ENCODE results near the gene PSTPIP2.

The PSTPIP2 gene

GRCh38 chr18:46040747-46041104 is 31.3 kb downstream of the PSTPIP2 start:
- intact Hi-C loops (cut with DNase I), result no loop called here
- no peak for DNase-seq

- no peak for DNase-seq
- intact Hi-C loops (cut with DNase I), result no loop called here
Measured at GRCh38 chr18:46040033-46040746, 31.9 kb downstream of the PSTPIP2 start.

GRCh38 chr18:46037512-46038305 is 34.4 kb downstream of the PSTPIP2 start:
- no peak for DNase-seq

DNA sequence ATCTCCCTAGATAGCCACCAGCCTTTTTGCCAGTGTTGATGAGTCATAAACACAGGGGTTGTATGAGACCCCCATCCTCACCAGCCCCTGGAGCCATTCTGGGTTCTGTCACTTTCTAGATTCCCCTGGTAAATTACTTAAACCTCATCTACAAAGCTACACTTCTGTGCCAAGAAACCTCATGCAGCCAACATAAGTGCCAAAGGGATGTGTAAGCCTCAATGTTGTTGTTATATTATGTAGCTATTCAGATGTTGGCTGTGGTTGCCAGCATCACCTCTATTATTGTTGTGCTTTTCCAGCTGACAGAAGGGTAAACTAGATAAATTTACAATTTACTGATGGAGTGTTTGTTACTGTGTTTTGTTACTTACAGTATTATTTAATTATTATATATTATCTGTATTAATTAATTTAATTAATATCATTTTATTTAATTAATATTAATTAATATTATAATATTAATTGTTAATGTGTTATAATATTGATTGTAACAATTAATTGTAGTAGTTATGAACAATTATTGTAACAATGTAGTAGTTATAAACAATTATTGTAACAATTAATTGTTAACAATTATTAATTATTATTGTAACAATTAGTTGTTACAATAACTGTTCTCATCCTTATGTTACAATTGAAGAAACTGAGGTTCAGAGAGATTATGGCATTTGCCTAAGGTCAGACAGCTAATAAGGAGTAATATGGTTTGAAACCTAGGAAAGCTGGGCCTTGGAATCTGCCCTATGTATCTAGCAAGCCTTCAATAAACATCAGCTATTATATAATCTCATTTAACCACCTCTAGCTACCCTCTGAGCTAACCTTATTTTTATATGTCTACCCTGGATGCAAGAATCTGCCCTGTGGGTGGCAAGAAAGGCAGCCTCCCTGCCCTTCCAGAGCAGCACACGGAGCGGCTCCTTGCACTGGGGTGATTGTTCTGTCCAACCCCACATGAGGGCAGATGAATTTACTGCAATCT is 36.1 kb downstream of the PSTPIP2 start:
- intact Hi-C loops (cut with DNase I), result no loop called here
- no peak for DNase-seq

More at GRCh38 chr18:46037512-46038305, 34.4 kb downstream of the PSTPIP2 start:
- intact Hi-C loops (cut with DNase I), result no loop called here

- intact Hi-C loops (cut with DNase I), result no loop called here
- DNase-seq, result no peak
Measured at GRCh38 chr18:46034230-46034629, 37.8 kb downstream of the PSTPIP2 start.

DNA sequence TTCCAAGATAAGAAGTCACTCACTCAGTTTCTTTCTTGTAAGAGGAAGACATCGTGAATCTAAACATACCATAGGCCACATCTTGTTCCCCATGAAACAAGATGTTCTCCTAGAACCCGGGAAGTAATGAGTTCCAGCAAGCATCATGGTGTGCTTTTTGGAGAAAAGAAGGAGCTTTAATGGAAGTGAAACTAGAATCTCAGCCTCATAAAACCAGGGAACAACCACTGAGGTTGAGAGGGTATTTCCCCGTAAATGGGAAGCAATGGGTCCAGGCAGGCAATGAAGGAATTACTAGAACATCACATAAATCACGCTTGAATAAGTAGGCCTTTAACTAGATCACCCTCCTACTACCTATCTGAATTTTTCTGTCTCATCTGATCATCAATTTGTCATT is 40.3 kb downstream of the PSTPIP2 start:
- DNase-seq, result no peak
- intact Hi-C loops (cut with DNase I), result no loop called here

DNA sequence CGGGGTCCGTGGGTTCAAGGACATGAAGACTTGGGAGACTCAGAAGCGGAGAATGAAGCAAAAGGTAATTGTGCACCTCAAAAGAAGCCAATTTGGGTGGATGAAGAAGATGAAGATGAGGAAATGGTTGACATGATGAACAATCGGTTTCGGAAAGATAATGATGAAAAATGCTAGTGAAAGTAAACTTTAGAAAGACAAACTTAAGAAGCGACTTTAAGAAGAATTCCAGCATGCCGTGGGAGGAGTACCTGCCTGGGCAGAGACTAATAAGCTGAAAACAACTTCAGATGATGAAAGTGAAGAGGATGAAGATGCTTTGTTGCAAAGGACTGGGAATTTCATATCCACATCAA is 43.5 kb downstream of the PSTPIP2 start:
- intact Hi-C loops (cut with DNase I), result loop anchor here (5.0 kb wide), 2 partner anchors 44 to 1149 kb away; partner anchors contain the start of genes IER3IP1 and PSTPIP2
- DNase-seq, result no peak

GRCh38 chr18:46019936-46020335 is 52.1 kb downstream of the PSTPIP2 start:
- intact Hi-C loops (cut with DNase I), result no loop called here
- DNase-seq, result no peak

DNA sequence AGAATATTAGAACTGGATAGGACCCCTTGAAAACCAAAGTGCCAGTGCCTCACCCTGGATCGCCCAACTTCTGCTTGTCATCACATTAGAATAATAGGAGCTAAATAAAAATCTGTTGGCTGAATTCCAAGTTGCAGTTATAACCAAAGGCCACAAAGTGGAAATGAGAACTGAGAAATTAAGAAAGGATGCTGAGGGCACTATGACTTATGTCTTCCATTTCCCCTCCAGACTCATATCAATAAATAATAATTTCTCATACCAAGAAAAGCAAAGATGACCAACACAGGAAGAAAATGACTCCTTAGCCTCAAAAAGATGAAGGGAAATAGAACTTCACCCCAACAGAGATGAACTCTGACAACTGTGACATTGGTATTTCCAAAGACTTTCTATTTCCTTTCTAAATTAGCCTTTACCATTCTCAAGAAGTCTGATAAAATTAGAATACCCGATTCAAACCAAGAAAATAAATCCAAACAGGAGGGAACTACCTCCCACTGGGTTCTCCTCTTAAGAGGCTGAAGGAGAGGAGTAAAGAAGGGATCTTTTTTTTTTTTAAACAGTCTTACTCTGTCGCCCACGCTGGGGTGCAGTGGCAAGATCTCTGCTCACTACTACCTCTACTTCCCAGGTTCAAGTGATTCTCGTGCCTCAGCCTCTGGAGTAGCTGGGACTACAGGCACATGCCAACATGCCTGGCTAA is 58.4 kb downstream of the PSTPIP2 start:
- intact Hi-C loops (cut with DNase I), result no loop called here
- no peak for DNase-seq

GRCh38 chr18:46010676-46011075 is 61.4 kb downstream of the PSTPIP2 start:
- intact Hi-C loops (cut with DNase I), result no loop called here
- DNase-seq, result no peak

DNA sequence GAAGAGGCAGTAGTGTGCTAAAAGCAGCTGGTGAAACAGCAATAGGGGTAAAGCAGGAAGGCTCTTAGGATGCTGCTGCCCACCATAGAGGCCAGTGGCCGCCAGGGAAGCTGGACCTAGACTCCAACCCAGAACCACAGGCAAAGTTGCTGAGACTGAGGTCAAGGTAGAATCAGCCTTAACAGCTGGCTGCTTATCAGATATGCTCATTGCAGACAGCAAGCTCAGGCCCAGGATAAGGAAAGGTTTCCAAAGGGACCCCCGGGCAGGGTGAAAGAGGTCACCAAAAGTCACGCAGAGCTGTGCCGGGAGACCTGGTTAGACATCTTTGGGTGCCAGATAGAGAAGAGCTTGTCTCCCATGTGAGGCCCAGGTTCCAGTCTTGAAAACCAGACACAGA is 62.0 kb downstream of the PSTPIP2 start:
- intact Hi-C loops (cut with DNase I), result no loop called here
- DNase-seq, result no peak

GRCh38 chr18:46009125-46009840 is 62.8 kb downstream of the PSTPIP2 start:
- no peak for DNase-seq
- intact Hi-C loops (cut with DNase I), result no loop called here

DNA sequence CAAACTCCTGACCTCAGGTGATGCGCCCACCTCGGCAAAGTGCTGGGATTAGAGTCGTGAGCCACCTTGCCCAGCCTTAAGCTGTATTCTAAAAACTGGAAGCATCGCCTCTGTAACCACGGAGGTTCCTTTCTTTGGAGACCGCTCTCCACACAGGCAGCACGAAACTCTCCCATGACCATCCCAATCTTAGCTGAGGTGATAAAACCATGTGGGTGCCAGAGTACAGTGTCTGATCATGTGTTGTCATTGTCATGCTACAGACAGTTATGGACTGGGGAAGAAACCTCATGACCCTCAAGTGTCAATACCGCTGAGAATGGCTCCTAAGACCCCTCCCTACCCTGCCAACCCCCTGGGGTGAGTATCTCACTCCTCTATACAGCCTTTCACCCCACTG is 63.5 kb downstream of the PSTPIP2 start:
- no peak for DNase-seq
- intact Hi-C loops (cut with DNase I), result no loop called here

- intact Hi-C loops (cut with DNase I), result no loop called here
- no peak for DNase-seq
Measured at GRCh38 chr18:46007165-46007564, 64.9 kb downstream of the PSTPIP2 start.

DNA sequence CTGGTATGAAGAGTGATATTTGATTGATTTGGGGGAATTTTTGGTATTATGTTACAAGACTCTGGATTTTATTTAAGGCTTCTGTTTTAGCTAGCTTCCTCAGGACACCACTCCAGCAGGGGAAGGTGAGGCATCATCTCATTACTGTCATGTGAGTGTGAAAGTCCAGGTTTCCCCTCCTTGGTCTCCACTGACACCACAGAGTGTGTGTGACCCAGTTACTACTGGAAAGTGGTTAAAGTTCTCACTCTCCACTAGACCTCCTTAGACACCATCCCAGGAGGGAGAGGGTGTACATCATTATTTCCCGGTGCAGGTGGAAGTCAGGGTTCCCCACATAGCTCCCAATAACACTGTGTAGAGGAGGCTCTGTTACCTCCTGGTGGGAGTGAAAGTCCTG is 69.1 kb downstream of the PSTPIP2 start:
- intact Hi-C loops (cut with DNase I), result no loop called here
- DNase-seq, result no peak

- no peak for DNase-seq
- intact Hi-C loops (cut with DNase I), result no loop called here
Measured at GRCh38 chr18:46001892-46002291, 70.2 kb downstream of the PSTPIP2 start.

GRCh38 chr18:46001074-46001473 is 71.0 kb downstream of the PSTPIP2 start:
- no peak for DNase-seq
- intact Hi-C loops (cut with DNase I), result no loop called here

GRCh38 chr18:45999536-45999935 is 72.5 kb downstream of the PSTPIP2 start:
- intact Hi-C loops (cut with DNase I), result no loop called here
- no peak for DNase-seq

GRCh38 chr18:45998244-45998643 is 73.8 kb downstream of the PSTPIP2 start:
- intact Hi-C loops (cut with DNase I), result no loop called here
- no peak for DNase-seq

- no peak for DNase-seq
- intact Hi-C loops (cut with DNase I), result no loop called here
Measured at GRCh38 chr18:45997700-45998151, 74.3 kb downstream of the PSTPIP2 start.
